Cortex of kidney (tissue), 1 donor: ENCODE data around the gene RTN1.

Experiments used
- DNase-seq: peaks from one replicate; lab custom pipeline; 2025; lab: John Stamatoyannopoulos, UW

The RTN1 gene, protein sequence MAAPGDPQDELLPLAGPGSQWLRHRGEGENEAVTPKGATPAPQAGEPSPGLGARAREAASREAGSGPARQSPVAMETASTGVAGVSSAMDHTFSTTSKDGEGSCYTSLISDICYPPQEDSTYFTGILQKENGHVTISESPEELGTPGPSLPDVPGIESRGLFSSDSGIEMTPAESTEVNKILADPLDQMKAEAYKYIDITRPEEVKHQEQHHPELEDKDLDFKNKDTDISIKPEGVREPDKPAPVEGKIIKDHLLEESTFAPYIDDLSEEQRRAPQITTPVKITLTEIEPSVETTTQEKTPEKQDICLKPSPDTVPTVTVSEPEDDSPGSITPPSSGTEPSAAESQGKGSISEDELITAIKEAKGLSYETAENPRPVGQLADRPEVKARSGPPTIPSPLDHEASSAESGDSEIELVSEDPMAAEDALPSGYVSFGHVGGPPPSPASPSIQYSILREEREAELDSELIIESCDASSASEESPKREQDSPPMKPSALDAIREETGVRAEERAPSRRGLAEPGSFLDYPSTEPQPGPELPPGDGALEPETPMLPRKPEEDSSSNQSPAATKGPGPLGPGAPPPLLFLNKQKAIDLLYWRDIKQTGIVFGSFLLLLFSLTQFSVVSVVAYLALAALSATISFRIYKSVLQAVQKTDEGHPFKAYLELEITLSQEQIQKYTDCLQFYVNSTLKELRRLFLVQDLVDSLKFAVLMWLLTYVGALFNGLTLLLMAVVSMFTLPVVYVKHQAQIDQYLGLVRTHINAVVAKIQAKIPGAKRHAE

DNA sequence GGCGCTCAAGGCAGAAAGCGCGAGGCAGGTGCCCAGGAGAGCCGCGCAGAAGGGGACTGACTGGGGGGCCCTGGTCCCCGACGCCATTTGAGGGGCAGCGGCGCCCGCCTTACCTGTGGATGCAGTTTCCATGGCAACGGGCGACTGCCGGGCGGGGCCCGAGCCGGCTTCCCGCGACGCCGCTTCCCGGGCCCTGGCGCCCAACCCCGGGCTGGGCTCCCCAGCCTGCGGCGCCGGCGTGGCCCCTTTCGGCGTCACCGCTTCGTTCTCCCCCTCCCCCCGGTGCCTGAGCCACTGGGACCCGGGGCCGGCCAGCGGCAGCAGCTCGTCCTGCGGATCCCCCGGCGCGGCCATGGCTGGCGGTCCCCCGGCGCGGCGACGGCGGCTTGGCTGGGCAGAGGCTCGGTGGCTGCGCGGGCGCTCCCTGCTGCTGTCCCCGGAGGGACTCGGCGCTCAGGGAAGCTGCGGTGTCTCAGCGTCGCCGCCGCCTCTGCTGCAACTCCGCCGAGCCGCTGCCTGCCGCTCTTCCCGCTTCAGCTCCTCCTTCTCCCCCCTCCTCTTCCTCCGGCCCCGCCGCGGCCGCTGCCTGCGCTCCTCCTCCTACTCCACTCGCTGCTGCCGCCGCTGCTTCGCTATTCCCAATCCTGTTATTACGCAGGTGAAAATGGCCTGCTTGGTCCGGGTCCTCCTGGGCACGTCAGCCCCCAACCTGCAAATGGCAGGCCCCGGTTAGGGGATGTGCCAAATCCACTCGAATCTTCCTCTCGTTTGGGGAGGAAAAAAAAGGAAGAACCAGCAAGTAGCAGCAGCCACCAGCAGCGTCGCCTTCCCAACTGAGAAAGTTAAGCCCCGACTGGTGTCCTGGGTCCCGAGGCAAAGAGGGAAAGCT lies at the start of gene RTN1:
RTN1 (minus strand) TSS at position 500 of the 889 bp plus-strand sequence; CDS start at position 354, 146 bp downstream.
- DNase-seq, result no peak

DNA sequence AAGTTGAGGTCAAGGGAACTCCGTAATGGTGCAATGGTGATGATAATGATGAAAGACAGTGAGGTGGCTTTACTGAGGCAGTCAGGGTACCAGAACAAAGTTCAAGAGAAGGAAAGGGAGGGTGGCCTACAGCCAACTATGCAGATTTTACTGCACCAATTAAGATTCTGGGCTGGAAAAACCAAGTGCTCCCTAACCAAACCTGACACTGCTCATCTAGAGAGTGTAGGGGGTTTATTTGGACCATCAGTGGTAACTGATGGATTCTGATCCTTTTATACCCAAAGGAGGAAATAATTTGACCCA lies 49.8 kb upstream of the RTN1 start:
- no peak for DNase-seq

DNA sequence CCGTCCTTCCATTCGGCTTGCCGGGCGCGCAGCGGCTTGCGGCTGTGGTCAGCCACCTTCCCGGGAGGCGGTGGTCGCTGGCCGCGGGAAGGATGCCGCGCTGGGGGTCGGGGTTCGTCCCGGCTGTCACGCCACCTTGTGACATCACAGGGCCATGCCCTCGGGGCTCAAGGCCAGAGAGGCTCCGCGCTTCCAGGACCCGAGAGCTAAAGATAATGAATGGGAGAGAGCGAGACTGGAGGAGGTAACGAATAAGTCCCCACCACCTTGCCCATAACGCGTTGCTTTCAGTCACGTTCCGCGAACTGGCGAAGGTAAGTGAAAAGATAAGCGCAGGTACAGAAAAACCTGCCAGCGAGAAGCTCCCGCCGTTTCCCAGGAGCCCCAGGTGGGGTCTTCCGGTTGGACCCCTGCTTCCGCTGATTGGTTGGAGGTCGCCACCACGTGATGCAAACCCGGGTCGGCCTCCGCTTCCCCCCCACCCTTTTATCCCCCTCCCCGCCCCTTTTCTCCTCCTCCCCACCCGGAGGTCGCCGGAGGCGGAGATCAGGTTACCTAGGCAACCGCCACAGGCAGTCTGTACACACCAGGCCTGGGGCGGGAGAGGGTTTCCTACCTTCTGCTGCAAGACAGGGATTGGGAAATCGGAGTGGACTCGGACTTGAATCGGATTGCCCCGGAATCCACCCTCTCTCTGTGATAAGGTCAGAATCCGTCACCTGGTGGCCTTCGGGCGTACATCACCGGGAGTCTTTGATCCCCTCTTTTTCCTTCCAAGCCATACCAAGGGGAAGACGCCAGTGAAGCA lies 49.2 kb upstream of the RTN1 start, which contains the start of gene LRRC9:
LRRC9 (plus strand) TSS at position 575 of the 808 bp plus-strand sequence.
- DNase-seq, result no peak

DNA sequence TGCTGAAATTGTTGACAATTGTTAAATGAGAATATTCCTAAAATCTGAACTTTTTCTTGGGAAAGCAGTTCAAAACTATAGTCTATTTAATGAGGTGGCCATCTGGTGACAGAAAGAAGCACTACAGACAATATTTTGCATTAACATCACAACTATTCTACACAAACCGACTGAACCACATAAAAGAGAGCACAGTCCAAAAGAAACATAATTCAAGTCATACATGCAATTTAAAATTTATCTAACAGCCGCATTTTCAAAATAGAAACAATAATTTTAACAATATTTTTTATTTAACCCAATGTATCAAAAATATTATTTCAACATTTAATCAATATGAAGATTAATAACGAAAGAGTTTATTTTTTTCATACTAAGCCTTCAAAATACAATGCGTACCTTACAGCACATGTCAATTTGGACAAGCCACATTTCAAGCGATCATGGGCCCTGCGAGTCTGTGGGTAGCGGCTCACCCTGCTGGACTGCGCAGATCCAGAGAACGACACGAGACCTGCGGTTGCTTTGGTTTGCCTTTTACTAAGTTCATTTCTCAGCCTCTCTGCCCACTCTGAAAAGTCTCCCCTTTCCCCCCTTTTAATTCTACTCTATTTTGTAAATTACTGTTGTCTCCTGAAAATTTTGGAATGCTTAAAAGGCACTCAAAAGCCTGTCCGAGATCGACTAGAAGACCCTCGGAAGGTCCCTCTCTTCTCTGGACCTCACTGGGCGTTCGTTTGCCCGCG lies 48.4 kb upstream of the RTN1 start:
- no peak for DNase-seq

DNA sequence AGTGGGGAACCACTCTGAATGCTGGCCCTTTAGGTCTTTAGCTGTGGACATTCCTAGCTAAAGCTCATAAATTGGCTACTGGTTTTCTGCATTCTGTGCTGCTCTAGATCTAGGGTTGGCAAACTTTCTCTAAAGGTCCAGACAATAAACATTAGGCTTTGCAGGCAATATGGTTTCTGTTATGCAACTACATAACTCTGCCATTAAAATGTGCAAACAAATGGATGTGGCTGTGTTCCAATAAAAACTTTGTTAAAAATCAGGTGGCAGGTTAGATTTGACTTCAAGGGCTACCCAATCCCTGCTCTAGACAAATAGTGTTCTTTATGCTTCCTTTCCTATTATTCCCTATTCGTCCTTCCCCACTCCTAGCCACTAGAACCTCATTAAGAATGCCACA lies 42.6 kb upstream of the RTN1 start:
- no peak for DNase-seq

DNA sequence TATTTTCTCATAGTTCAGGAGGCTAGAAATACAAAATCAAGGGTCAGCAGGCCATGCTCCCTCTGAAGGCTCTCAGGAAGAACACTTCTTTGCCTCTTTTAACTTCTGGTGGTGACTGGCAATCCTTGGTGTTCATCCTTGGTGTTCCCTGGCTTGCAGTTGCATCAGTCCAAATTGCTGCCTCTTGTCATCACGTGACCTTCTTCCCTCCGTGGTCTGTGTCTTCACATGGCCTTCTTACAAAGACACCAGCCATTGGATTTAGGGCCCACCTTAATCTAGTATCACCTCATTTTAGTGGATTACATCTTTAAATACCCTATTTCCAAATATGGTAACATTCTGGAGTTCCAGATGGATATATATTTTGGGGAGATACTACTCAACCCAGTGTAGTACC lies 41.9 kb upstream of the RTN1 start:
- no peak for DNase-seq

DNA sequence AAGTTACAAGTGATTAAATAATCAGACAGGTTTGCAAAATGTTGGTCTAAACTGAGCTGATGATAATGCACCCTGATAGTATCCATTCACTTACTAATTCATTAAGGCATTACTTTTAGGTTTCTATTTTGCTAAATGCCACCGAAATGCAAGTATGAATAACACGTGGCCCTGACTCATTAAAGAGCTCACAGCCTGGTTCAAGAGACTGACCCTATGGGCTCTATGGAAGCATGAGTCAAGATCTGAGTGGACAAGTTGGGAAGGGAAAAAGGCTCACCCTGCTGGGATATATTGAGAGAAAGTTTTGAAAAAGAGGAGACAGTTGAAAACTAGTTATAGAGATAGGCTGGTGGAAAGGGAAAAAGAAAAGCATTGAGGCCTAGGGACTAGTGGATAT lies 34.6 kb upstream of the RTN1 start:
- no peak for DNase-seq

DNA sequence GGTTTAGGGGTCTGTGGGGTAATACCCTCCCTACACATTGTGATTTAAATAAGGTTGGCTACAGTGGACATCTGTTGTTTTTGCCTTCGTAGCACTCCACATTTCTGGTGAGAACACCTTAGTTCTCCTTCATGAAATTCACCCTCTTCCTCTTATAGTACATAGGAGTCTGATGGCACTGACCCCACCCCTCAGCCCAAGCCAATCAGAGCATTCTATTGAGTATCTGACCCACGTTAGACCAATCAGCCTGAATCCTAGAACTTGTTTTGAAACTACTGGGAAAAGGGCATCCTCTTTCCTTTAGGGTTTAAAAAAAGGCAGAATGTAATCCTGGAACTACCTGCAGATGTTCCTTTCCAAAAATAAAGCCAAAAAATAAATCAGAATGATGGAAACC lies 33.6 kb upstream of the RTN1 start:
- DNase-seq, result no peak

DNA sequence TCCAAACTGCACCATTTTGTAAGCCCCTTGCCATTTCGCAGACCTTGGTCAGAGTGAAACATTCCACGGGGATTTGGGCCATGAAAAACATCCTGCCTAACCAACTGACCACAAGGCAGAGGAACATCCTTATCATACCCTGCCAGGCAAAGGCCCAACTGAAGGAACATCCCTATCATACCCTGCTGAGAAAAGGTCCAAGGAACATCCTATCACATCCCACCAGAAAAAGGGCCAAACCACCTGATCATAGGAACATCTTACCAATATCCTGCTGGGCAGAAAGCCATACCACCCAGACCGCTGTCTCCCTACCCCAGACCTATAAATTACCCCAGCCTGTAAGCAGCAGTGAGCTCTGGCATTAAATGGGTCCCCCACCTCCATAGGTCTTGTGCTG lies 30.0 kb upstream of the RTN1 start:
- no peak for DNase-seq

DNA sequence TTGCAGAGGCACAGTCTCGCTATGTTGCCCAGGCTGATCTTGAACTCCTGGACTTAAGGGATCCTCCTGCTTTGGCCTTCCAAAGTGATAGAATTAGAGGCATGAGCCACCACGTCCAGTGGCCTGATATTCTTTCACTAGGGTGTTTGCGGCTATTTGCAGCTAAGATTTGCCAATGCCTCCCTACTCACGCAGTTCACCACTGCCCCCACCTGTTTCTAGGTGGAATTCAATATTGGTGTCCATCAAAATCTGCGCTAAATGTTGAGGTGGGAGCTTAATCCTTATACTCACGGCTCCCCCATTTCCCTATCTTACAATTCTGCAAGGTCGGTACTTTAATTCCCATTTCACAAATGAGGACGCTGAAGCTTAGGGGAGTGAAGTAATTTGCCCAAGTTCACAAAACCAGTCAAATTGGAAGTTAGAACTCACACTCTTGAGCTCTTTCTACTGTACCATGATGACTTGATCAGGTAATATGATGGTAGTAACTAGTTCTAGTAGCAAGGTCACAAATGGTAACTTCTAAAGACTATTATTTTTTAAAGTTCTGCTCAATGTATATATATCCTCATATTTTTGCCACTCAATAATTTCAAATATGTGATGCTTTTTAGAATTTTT lies 27.3 kb upstream of the RTN1 start:
- no peak for DNase-seq

DNA sequence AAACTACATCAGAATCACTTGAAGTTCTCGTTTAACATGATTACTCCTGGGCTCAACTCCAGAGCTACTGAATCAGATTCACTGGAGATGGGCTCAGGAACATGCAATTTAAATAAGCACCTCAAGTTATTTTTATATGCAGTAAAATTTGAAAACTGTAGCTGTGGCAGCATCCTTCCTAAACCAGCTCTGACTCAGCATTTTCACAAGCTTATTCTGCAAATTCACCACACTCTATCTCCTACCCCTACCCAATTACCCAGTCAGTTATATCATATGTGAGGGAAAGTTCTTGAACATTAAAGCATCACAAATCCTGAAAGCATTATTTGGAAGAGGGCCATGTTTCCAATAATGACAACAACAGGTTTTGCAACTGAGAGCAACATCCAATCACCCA lies 25.1 kb upstream of the RTN1 start:
- no peak for DNase-seq

DNA sequence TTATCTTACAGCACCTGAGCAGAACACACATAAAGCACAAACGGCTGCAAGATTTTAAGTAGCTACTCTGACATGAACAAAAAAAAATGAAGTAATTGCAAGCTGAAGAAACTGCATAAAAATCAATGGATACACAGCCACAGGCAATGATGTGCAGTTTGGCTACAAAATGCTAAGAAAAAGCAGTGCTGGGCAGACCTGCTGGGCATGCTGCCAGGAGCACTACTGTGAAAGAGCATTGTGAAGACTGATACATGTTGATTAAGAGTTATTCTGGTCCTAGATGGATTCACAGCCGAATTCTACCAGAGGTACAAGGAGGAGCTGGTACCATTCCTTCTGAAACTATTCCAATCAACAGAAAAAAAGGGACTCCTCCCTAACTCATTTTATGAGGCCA lies 20.1 kb upstream of the RTN1 start:
- no peak for DNase-seq

DNA sequence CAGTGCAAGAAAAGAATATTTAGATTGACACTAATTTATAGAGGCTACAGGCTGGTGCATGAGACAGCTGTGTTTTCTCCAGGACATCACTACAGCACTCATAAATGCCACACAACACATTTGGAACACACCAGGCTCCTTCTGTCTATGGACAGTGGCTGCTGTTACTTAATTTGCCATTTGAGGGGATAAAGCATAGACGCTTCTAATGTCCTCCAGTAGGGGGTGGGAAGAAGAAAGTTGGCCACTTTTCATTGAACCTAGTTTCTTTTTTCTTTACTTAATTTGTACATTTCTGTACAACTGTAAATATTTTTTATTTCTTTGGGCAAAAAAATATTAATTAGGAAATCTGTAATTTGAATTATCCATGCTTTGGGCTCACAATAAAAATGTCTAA lies 12.4 kb upstream of the RTN1 start:
- no peak for DNase-seq

DNA sequence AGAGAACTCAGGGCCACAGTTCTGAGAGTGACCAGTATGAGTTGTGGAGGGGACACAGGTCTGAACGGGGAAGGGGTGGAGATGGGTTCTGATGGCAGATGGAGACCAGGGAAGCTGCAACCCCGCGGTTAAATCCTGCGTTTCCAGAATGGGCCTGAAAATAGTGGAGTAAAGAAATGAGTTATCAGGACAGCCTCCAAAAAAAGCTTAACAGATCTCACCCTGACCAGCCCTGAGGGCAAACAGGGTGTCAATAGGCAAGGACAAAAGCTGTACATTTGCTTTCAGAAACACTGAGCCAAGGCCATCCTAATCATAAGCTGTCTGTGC lies 555 bp upstream of the RTN1 start:
- DNase-seq, result no peak

DNA sequence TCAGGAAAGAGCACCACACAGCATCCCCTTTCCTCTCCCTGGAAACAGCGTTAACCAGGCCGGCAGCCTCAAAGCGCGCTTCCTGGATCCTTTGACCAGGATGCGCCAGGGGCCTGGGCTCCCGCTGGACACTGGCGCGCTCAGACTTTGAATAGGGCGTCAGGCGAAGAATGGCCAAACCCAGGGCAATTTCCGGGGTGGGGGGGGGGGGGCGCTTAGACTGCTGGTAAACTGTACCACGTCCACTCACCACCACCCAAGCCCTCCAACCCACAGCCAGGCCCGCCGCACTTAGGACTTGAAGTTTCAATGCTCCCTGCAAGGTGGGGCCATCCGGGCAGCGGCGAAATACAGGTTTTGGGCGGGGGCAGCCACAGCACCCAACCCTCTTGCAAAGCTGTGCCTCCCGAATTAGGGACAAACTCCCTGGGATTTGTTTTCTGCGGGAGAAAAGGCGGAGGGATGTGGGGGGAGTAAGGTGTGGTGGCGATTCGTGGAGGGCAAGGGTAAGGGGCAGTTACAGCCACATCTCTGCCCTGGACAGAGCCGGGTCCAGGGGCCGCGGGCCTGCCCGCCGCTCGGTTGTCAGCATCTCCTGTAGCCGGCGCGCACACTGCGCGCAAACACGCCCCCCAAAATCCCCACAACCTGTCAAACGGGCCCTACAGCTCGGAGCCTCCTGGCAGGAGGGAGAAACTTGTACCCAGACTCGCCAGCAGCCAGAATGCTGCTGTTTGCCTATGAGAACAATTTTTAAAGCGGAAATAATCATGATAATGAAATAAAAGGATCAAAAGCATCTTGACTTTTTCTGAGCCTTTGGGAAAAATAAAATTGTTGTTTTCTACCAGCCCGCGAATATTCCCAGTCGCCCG lies 958 bp downstream of the RTN1 start:
- DNase-seq, result no peak

DNA sequence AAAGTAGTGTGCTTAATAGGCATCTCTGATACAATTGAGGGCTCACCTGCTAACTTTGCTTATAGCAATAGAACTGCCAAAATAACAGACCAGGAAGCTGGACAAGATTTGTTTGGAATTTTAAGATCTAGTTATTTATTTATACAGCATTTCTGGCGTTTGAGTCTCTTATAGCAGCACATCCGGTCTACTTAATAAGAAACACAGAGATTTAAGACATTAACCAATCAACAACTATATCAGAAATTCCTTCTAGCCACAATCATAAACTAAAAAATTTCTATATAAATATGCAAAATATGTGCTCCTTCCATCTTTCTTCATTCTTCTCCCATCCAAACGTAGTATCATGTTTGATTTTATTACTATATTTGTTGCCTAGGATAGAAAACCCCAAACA lies 2.6 kb downstream of the RTN1 start:
- no peak for DNase-seq

DNA sequence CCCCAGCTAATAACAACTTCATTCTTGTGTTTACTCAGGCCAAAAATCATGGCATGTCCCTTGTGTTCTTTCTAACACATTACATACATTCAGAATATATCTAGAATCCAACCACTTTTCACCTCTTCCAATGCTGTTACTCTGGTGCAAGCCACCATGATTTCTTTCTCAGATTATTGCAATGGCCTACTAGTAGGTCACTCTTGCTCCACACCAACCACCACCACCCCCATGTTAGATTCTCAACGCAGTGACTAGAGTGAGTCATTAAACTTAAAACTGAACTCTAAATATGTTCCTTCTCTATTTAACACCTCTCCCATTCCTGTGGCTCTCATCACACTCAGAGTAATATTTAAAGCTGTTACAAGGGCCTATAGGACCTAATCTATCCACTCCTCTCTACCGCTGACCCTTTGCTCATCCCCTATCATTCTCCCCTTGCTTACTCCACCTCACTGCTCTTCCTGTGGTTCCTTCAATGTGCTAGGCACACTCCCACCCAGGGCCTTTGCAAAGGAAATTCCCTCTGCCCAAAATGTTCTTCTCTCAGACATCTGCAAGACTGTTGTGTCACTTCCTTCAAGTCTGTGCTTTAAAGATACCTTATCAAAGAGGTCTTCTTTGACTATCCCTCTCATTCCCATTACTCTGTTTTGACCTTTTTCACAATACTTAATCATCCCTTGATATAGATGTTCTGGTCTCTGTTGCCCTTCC lies 6.6 kb downstream of the RTN1 start:
- no peak for DNase-seq

DNA sequence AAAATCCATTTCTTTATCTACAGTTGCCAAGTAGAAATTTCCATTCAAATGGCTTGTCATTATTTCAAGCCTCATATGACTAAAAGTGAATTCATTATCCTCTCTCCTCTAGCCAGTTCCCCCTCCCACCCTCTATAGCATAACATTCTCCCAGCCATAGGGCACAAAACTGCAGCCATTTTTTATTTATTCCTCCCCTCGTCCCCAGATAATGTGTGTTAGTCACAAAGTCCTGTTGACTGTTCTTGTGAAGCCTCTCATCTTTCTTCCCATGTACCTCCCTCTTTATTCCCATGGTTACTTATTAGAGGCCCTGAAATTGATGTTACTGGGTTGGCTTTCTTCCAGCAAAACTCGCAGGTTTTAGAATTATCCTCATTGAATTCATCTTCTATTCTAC lies 13.2 kb downstream of the RTN1 start:
- DNase-seq, result no peak

DNA sequence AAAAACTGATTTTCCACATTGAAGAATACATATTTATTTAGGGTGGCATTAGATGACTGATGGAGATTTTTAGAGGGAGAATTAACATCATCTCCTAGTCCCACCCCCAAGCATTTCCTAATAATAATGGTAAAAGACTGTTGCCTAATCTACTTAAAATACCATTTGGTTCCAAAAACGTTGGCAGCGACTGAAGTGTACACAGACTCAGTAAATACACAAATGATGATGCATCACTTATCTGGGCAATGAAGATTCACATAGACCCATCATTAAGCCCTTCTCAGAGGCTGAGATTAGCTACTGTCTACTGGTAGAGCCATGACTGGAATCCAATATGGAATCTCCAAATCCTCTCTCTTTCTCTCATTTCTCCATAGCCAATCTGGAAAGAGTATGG lies 18.2 kb downstream of the RTN1 start:
- no peak for DNase-seq
